ENCODE measurements around the gene SRGAP1. TPM values are rescaled to one million over a fixed set of nuclear protein-coding genes. Genes with fewer than 3 reads are reported as not detected.

Gene SRGAP1
- total and polyA plus RNA-seq, 4 donors: 1.8 to 12.4 (median 6.2) TPM

DNA sequence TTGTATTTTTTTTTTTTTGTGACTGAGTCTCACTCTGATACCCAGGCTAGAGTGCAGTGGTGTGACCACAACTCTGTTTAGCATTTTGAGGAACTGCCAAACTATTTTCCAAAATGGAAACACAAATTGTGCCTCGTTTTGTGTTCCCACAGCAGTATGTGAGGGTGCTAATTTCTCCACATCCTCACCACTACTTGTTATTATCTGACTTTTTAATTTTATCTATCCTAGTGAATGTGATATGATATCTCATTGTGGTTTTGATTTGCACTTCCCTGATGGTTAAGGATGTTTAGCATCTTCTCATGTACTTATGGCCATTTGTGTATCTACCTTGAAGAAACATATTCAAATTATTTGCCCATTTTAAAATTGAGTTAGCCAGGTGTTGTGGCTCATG is 62.4 kb downstream of the SRGAP1 start:
- Histone ChIP-seq H3K9me3 (ENCODE audit: control insufficient read depth in 4 of 4, insufficient read depth in 3 of 4, low read length in 3 of 4) (peaks cover 0 to 3% (median 0%) of the 10 kb centered on the region in 4 donors), H3K9ac (ENCODE audit: insufficient read depth in 1 of 2, low read length in 2 of 2) (no peak overlapping the region), H3K27ac (ENCODE audit: low read depth in 1 of 2, low read length in 1 of 2) (no peak overlapping the region), H3K27me3 (ENCODE audit: control insufficient read depth in 3 of 3, insufficient read depth in 3 of 3, low read length in 2 of 3) (no peaks in the 10 kb centered on the region), H3K4me3 (no peak overlapping the region), H3K36me3 (ENCODE audit: control insufficient read depth in 4 of 4, insufficient read depth in 4 of 4, low read length in 4 of 4) (no peaks in the 10 kb centered on the region), H3K4me1 (ENCODE audit: control insufficient read depth in 5 of 5, insufficient read depth in 5 of 5, low read length in 5 of 5) (peaks cover 0 to 7% (median 0%) of the 10 kb centered on the region in 5 donors)
- WGBS, 2 donors: 90 to 98% methylated on average over 1 of the region's 1 CpG
- ATAC-seq (ENCODE audit: insufficient read depth, low FRiP score) (no peak), DNase-seq (no peak)
- TF ChIP-seq CTCF (IDR thresholded peaks at IDR 0.05; ENCODE audit: control extremely low read depth, extremely low read depth): no peak

GRCh38 chr12:63907561-63907960 is 63.1 kb downstream of the SRGAP1 start:
- Histone ChIP-seq H3K9me3 (ENCODE audit: control insufficient read depth in 4 of 4, insufficient read depth in 3 of 4, low read length in 3 of 4) (peaks cover 0 to 3% (median 0%) of the 10 kb centered on the region in 4 donors), H3K27me3 (ENCODE audit: control insufficient read depth in 3 of 3, insufficient read depth in 3 of 3, low read length in 2 of 3) (no peaks in the 10 kb centered on the region), H3K9ac (ENCODE audit: insufficient read depth in 1 of 2, low read length in 2 of 2) (no peak overlapping the region), H3K4me1 (ENCODE audit: control insufficient read depth in 5 of 5, insufficient read depth in 5 of 5, low read length in 5 of 5) (peaks cover 0 to 8% (median 0%) of the 10 kb centered on the region in 5 donors), H3K36me3 (ENCODE audit: control insufficient read depth in 4 of 4, insufficient read depth in 4 of 4, low read length in 4 of 4) (no peaks in the 10 kb centered on the region), H3K4me3 (no peak overlapping the region), H3K27ac (ENCODE audit: low read depth in 1 of 2, low read length in 1 of 2) (no peak overlapping the region)
- TF ChIP-seq CTCF (IDR thresholded peaks at IDR 0.05; ENCODE audit: control extremely low read depth, extremely low read depth): no peak
- ATAC-seq (ENCODE audit: insufficient read depth, low FRiP score) (no peak), DNase-seq (no peak)
- WGBS, 2 donors: 87 to 88% methylated on average over 2 of the region's 2 CpGs

DNA sequence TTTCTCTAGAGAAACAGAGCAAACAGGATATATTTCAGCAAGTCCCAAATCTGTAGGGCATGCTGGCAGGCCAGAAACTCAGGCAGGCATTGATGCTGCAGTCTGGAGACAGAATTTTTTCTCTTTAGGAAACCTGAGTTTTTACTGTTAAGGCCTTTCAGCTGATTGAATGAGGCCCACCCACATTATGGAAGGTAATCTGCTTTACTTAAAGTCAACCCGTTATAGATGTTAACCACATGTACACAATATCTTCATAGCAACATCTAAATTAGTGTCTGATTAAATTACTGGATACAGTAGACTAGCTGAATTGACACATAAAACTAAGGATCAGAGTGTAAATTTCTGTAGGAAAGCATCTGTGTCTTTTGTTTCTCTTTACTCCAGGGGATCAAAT is 65.2 kb downstream of the SRGAP1 start:
- Histone ChIP-seq H3K36me3 (ENCODE audit: control insufficient read depth in 4 of 4, insufficient read depth in 4 of 4, low read length in 4 of 4) (no peaks in the 10 kb centered on the region), H3K9me3 (ENCODE audit: control insufficient read depth in 4 of 4, insufficient read depth in 3 of 4, low read length in 3 of 4) (peaks cover 0 to 3% (median 0%) of the 10 kb centered on the region in 4 donors), H3K4me1 (ENCODE audit: control insufficient read depth in 5 of 5, insufficient read depth in 5 of 5, low read length in 5 of 5) (peaks cover 0 to 8% (median 0%) of the 10 kb centered on the region in 5 donors), H3K27me3 (ENCODE audit: control insufficient read depth in 3 of 3, insufficient read depth in 3 of 3, low read length in 2 of 3) (no peaks in the 10 kb centered on the region), H3K9ac (ENCODE audit: insufficient read depth in 1 of 2, low read length in 2 of 2) (no peak overlapping the region), H3K4me3 (no peak overlapping the region), H3K27ac (ENCODE audit: low read depth in 1 of 2, low read length in 1 of 2) (no peak overlapping the region)
- no peak for DNase-seq
- no peak for ATAC-seq (ENCODE audit: insufficient read depth, low FRiP score)
- no peak for TF ChIP-seq CTCF (IDR thresholded peaks at IDR 0.05; ENCODE audit: control extremely low read depth, extremely low read depth)
- WGBS, 2 donors: 88 to 92% methylated on average over 1 of the region's 1 CpG

DNA sequence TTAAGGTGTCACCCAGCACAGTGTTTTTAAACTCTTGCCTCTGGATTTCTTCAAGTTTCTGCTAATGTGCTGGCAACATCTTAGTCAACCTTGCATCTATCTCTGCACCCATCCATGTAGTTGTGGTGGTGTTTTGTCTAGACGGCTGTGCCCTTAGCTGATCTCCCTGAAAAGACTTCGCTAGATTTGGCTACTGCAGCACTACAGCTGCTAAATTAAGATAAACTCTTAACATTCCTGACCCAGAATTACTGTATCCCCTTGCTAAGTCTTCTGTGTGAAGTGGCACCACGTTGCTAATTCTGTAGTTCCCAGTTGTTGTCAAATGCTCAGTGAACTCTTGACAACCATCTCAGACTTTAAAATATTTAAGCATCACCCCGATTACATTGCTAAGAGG is 66.8 kb downstream of the SRGAP1 start:
- no peak for ATAC-seq (ENCODE audit: insufficient read depth, low FRiP score)
- no peak for TF ChIP-seq CTCF (IDR thresholded peaks at IDR 0.05; ENCODE audit: control extremely low read depth, extremely low read depth)
- Histone ChIP-seq H3K4me3 (no peak overlapping the region), H3K36me3 (ENCODE audit: control insufficient read depth in 4 of 4, insufficient read depth in 4 of 4, low read length in 4 of 4) (no peaks in the 10 kb centered on the region), H3K4me1 (ENCODE audit: control insufficient read depth in 5 of 5, insufficient read depth in 5 of 5, low read length in 5 of 5) (peaks cover 0 to 13% (median 6%) of the 10 kb centered on the region in 5 donors), H3K9ac (ENCODE audit: insufficient read depth in 1 of 2, low read length in 2 of 2) (no peak overlapping the region), H3K27me3 (ENCODE audit: control insufficient read depth in 3 of 3, insufficient read depth in 3 of 3, low read length in 2 of 3) (no peaks in the 10 kb centered on the region), H3K9me3 (ENCODE audit: control insufficient read depth in 4 of 4, insufficient read depth in 3 of 4, low read length in 3 of 4) (peaks cover 0 to 3% (median 0%) of the 10 kb centered on the region in 4 donors), H3K27ac (ENCODE audit: low read depth in 1 of 2, low read length in 1 of 2) (no peak overlapping the region)
- 46 to 76% methylated on average over 4 of the region's 4 CpGs for WGBS, 2 donors
- no peak for DNase-seq

Measured in lung (tissue), 12 donors.